Activated gamma-delta T cell (primary cell): ENCODE measurements around the gene DXO.
"Not testable (repeated sequence)": the region's sequence is repeated elsewhere in the genome, so short reads cannot be mapped to it uniquely, and the experiment has no call there.

Experiments used
- DNase-seq: peaks from one replicate; lab custom pipeline; 2025; lab: John Stamatoyannopoulos, UW
- total RNA-seq, 2 donors: gene quantifications; one replicate each; lab custom pipeline; 2026; lab: John Stamatoyannopoulos, UW

The DXO gene
- 26.3 to 28.8 reads per million in 2 donors for total RNA-seq

GRCh38 chr6:31971993-31972708 is at the start of gene DXO:
DXO (minus strand) TSS chr6:31972138; CDS start chr6:31971675, 463 bp downstream.
- peak; percentile 99 for DNase-seq

DNA sequence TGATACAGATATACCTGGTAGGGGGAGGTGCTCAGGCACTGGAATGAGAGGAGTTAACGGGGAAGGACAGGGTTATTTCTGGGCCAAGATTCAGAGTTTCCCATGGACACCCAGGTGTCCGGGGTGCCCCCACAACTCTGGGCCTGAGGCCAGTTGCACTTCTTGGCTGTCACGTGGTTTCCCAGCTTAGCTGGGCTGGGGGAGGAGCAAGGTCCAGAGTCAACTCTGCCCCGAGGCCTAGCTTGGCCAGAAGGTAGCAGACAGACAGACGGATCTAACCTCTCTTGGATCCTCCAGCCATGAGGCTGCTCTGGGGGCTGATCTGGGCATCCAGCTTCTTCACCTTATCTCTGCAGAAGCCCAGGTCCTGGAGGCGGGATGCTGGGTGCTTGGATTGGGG is 42.6 kb upstream of the DXO start, which contains the start of gene C4B:
C4B (plus strand) TSS at position 249 of the 400 bp plus-strand sequence; CDS start at position 300, 51 bp downstream.
- not testable (repeated sequence) for DNase-seq

GRCh38 chr6:32013738-32014137 is 41.8 kb upstream of the DXO start:
- DNase-seq: not testable (repeated sequence)

GRCh38 chr6:32012941-32013617 is 41.1 kb upstream of the DXO start:
- not testable (repeated sequence) for DNase-seq

GRCh38 chr6:32010856-32011530 is 39.1 kb upstream of the DXO start:
- DNase-seq: not testable (repeated sequence)

DNA sequence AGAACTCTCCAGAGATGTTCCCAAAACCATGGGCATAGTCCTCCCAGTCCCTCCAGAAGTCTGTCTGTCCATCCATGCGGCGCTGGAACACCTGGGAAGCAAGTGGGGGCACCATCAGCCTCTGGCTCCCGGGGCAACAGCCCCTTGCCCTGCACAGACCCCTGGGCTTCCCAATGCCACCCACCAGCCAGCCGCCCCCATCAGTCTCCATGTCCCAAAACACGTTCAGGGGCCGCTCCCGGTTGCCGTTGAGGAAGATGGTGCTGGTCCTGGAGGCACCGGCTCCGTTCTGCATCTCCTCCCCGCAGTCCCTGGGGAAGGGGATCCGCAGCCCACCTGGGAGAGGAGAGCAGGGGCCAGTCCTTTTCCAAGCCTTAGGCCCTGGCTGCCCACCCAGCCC is 37.6 kb upstream of the DXO start:
- DNase-seq: not testable (repeated sequence)

GRCh38 chr6:32008616-32009015 is 36.7 kb upstream of the DXO start:
- DNase-seq: not testable (repeated sequence)

DNA sequence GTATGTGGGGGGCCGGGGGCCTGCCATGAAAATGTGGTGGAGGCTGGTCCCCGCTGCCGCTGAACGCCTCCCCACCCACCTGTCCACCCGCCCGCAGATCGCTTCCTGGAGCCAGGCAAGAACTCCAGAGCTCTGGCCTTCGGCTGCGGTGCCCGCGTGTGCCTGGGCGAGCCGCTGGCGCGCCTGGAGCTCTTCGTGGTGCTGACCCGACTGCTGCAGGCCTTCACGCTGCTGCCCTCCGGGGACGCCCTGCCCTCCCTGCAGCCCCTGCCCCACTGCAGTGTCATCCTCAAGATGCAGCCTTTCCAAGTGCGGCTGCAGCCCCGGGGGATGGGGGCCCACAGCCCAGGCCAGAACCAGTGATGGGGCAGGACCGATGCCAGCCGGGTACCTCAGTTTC is 36.1 kb upstream of the DXO start:
- DNase-seq: not testable (repeated sequence)

GRCh38 chr6:32007086-32007485 is 35.1 kb upstream of the DXO start:
- DNase-seq: not testable (repeated sequence)

GRCh38 chr6:32005991-32006529 is 34.1 kb upstream of the DXO start:
- not testable (repeated sequence) for DNase-seq

- not testable (repeated sequence) for DNase-seq
These were observed 33.6 kb upstream of the DXO start for GRCh38 chr6:32005538-32005880.

DNA sequence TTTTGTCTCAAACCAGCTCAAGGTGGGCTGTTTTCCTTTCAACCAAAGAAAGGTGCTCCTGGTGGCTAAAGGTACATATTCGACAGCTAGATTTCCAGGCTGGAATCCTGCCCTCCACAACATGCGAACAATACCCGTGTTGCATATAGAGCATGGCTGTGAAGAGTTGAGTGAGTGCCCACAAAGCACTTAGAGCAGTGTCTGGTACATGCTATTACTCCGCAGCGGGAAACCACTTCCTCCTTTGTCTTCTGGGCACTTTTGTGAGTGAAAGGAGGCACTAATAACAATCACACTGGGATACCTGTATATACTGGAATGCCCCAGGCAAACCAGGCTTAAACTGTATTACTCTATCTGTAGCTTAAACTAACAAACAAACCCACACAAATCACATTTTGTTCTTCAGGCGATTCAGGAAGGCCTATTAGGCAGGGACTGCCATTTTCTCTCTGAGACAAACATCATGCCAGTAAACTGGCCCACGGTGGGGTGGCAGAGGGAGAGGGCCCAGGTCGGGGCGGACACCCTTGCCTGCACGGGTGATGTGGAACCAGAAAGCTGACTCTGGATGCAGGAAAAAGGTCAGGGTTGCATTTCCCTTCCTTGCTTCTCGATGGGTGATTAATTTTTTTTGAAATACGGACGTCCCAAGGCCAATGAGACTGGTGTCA is 33.1 kb upstream of the DXO start:
- not testable (repeated sequence) for DNase-seq

- not testable (repeated sequence) for DNase-seq
These were observed 32.5 kb upstream of the DXO start for GRCh38 chr6:32004393-32004792.

DNA sequence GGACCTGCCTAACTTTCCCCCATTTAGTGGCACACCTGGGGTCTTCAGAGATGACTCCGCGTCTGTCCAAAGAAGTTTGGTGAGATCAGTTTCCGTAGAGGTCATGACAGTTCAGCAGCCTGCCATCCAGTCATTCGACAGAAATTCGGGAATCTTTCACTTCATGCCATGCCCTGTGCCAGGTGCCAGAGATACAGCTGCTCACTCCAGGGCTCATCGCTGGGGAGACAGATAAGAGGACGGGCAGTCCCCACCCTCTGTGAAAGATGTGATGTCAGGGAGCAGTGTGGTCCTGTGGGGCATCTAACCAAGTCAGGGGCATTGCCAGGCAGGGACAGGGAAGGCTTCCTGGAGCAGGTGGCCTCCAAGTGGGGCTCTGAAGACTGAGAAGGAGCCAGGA is 31.4 kb upstream of the DXO start:
- not testable (repeated sequence) for DNase-seq

DNA sequence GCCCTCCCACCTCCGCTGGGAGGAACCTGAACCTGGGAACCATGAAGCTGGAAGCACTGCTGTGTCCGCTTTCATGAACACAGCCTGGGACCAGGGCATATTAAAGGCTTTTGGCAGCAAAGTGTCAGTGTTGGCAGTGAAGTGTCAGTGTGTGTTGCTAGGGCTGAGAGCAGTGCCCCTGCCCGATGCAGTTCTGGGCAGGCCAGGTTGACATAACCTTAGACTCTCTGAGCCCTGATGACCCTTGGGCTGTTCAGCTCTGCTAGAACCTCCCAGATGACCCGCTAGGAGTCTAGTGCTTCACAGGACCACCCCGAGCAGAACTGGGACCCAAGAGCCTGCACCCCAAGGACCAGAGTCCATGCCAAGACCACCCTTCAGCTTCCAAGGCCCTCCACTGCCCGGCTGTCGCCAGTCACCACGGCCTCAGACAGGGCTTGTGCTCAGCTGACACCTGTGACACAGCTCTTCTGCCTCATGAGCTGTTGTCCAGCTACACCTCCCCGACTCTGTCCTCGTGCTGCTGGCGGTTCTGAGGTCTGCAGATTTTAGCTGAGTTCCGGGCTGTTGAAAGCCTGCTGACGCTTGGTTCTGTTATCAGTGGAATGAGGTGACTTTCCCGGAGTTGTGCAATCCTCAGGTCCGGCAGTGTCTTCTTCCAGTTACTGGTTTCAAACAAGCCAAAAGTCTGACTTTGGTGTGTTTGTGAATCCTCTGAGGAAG is 30.8 kb upstream of the DXO start:
- not testable (repeated sequence) for DNase-seq

GRCh38 chr6:31996385-31996784 is 24.4 kb upstream of the DXO start:
- not testable (repeated sequence) for DNase-seq

GRCh38 chr6:31994421-31994820 is 22.5 kb upstream of the DXO start:
- not testable (repeated sequence) for DNase-seq

DNA sequence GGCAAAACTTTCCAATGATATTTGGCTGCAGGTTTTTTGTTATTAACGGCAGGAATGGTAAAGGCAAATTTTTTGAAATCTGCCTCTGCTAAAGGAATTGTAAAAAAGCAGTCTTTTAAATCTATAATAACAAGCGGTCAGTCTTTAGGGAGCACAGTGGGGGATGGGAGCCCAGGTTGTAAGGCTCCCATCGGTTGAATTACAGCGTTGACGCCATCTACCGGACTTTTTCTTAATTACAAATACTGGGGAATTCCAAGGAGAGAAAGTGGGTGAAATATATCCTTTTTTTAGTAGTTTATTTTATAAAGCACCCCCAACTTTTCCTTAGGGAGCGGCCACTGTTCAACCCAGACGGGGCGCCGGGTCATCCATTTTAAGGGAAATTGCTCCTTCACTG is 17.4 kb upstream of the DXO start:
- DNase-seq: not testable (repeated sequence)

DNA sequence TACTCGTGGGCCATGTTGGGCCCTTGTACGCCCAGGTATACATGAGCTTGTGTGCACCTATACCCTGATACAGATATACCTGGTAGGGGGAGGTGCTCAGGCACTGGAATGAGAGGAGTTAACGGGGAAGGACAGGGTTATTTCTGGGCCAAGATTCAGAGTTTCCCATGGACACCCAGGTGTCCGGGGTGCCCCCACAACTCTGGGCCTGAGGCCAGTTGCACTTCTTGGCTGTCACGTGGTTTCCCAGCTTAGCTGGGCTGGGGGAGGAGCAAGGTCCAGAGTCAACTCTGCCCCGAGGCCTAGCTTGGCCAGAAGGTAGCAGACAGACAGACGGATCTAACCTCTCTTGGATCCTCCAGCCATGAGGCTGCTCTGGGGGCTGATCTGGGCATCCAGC is 9.8 kb upstream of the DXO start, which contains the start of gene C4A:
C4A (plus strand) TSS at position 314 of the 400 bp plus-strand sequence; CDS start at position 365, 51 bp downstream.
- not testable (repeated sequence) for DNase-seq

DNA sequence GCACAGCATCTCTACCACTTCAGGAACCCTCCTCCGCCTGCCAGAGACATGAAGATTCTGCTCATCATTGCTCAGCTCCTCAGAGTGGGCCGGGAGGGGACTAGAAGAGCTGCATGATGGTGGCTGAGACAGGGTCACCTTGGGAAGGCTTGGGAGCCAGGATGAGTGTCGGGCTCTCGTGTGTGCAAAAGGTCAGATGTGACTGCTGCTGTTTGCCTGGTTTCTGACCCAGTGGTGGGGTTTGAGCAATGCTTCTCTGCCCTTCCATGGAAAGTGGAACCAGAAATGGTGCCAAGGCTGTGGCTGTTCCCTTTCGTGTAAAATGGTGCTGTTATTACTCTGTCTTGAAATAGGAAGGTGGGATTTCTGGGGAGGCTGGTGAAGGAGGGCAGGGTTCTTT is 9.1 kb upstream of the DXO start:
- DNase-seq: not testable (repeated sequence)
